Left forelimb (tissue), 1 donor: ENCODE data around the gene KCNT2.
"Not testable (repeated sequence)": the region's sequence is repeated elsewhere in the genome, so short reads cannot be mapped to it uniquely, and the experiment has no call there.

Source experiments
- DNase-seq: peaks from one replicate; pipeline ENCODE4 v3.0.0-alpha.2; 2018; ENCODE audit warnings: low spot score

Gene KCNT2

GRCh38 chr1:196312739-196313138 is 295.5 kb downstream of the KCNT2 start:
- DNase-seq, result no peak

GRCh38 chr1:196309386-196309785 is 298.9 kb downstream of the KCNT2 start:
- no peak for DNase-seq

GRCh38 chr1:196308176-196308575 is 300.1 kb downstream of the KCNT2 start:
- no peak for DNase-seq

GRCh38 chr1:196306421-196306820 is 301.8 kb downstream of the KCNT2 start:
- DNase-seq, result no peak

GRCh38 chr1:196305216-196305615 is 303.0 kb downstream of the KCNT2 start:
- no peak for DNase-seq

GRCh38 chr1:196302981-196303380 is 305.3 kb downstream of the KCNT2 start:
- no peak for DNase-seq

- no peak for DNase-seq
Observed at GRCh38 chr1:196302420-196302819, 305.8 kb downstream of the KCNT2 start.

- no peak for DNase-seq
Observed at GRCh38 chr1:196295766-196296165, 312.5 kb downstream of the KCNT2 start.

GRCh38 chr1:196278816-196279215 is 329.4 kb downstream of the KCNT2 start:
- DNase-seq, result no peak

- DNase-seq, result no peak
Observed at GRCh38 chr1:196277860-196278259, 330.4 kb downstream of the KCNT2 start.

- DNase-seq, result no peak
Observed at GRCh38 chr1:196271212-196271947, 336.9 kb downstream of the KCNT2 start.

- not testable (repeated sequence) for DNase-seq
Observed at GRCh38 chr1:196263086-196263485, 345.2 kb downstream of the KCNT2 start.

GRCh38 chr1:196260270-196260669 is 348.0 kb downstream of the KCNT2 start:
- no peak for DNase-seq

- DNase-seq, result no peak
Observed at GRCh38 chr1:196259316-196259715, 348.9 kb downstream of the KCNT2 start.

GRCh38 chr1:196255762-196256161 is 352.5 kb downstream of the KCNT2 start:
- DNase-seq, result no peak

GRCh38 chr1:196229546-196229945 is 378.7 kb downstream of the KCNT2 start:
- DNase-seq, result no peak

- no peak for DNase-seq
Observed at GRCh38 chr1:196214866-196215265, 393.4 kb downstream of the KCNT2 start.

GRCh38 chr1:196209983-196210382 is 398.3 kb downstream of the KCNT2 start:
- no peak for DNase-seq

GRCh38 chr1:196209265-196209664 is 399.0 kb downstream of the KCNT2 start:
- DNase-seq, result no peak

GRCh38 chr1:196207612-196208217 is 400.5 kb downstream of the KCNT2 start:
- DNase-seq, result no peak

- DNase-seq, result no peak
Observed at GRCh38 chr1:196205882-196206281, 402.4 kb downstream of the KCNT2 start.

- DNase-seq, result no peak
Observed at GRCh38 chr1:196196486-196196885, 411.8 kb downstream of the KCNT2 start.

- no peak for DNase-seq
Observed at GRCh38 chr1:196193896-196194559, 414.2 kb downstream of the KCNT2 start.
